Stimulated activated CD8-positive, alpha-beta memory T cell treated with anti-CD3 and anti-CD28 coated beads, Interleukin-2, amount 100 ng/mL, for 48 hours (primary cell): ENCODE data around the gene SMIM43.
"Not testable (repeated sequence)": the region's sequence is repeated elsewhere in the genome, so short reads cannot be mapped to it uniquely, and the experiment has no call there.

ENCODE experiments used
- DNase-seq, 2 donors: peaks; one replicate each; pipeline ENCODE4 v3.0.0-alpha.2; 2020; ENCODE audit warnings: low read depth in 2 of 2

Gene SMIM43

DNA sequence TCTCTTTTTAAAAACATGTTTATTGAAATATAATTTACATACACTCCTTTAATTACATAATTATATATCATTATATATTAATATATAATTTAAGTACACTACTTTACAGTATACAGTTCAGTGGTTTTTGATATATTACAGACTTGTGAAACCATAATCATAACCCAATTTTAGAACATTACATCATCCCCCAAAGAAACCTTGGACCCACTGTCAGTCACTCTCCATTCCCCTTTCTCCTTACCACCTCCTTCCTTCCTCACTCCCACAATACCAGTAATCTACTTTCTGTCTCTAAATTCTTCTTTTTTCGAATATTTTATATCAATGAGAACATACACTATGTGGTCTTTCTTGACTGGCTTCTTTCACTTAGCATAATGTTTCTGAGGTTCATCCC is 18.2 kb upstream of the SMIM43 start:
- DNase-seq, result no peak

DNA sequence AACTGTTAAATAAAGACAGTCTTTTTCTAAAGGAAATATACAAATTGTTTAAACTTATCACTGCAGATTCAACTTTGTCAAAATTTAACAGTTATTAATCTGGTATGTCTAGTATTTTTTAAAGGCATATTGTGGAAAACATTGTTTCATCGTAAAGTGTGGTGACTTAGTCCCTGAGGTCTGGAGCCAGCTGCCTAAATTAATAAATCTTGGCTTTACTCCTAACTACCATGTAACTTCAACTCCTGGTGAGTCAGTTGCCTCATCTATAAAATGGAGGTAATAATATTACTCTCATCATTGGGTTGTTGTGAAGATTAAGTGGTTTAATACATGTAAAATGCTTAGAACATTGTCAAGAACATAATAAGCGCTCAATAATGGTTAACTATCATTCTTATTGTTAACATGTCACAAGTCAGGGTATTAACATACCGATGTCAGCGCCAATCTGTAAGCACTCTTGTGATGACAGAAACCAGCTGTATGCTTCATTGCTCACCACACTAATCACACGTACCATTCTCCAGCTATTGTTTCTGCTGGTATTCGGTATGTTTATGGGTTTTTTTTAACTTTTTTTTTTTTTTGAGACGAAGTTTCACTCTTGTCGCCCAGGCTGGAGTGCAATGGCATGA is 14.1 kb upstream of the SMIM43 start:
- no peak for DNase-seq

DNA sequence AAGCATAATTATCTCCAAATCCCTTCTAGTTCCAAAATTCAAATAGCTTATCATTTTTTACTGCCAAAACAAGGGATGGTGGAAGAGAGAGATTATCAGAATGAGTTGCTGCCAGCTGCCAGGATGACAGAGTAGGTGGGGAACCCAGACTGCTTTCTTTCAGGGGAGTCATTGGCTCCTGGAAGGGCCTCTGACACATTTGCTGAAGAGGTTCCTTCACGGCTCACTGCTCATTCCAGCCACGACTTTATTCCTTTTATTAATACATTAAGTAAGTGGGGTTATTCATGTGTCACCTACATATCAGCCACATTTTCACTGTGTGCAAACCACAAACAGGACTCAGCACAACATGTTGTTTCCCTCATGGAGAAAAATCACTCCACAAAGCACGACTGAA is 12.7 kb upstream of the SMIM43 start:
- DNase-seq, result no peak

DNA sequence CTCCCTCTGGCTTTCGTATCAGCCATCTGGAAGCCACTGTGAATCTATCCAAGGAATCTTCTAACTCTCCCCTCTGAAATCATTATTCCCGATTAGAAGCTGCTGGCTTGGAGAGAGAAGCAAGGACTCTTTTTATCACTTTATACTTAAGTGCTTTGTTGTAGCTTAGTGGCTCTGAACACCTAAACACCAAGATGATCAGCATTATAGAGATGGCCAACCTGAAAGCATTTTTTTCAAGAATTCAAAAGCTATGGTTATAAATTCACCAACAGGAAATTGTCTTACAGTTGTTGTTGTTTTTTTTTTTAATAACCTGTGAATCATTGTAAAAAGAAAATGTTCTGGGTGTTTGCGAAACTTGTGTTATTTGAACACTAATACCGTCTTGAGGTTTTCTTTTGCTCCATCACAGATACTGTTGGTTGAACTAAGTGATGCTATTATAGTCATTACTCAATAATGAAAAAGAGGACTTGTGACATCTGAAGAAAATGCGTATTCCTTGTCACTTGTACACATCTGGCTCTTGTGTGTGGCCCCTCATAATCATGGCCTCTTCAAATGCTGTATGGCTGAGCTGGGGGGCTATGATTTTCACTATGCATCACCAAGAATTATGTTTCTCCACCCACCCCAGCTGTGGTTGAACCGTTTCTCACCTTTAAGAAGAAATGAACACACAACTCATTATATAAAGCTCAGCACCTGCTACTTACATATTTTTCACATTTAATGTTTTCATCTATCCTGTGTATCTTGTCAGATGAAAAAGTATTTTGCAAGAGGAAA is 11.8 kb upstream of the SMIM43 start:
- no peak for DNase-seq

DNA sequence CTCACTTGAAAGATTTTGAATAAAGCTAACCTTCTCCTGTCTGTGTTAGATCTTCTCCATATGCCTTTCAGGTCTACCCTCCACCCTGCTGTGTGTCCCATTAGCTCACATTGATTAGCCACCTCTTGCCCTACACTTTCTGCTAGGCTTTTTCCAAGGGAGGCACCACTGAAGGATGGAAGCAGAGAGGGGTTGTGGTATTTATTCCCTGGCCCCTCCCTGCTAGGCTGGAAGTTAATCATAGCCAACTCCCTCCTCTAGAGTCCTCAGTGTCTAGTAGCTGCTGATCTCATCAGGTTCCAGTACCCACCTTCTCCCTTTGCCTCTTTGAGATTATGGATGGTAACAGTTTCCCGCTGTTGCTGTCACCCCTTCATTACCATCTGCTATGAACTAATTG is 8.9 kb upstream of the SMIM43 start:
- DNase-seq, result no peak

DNA sequence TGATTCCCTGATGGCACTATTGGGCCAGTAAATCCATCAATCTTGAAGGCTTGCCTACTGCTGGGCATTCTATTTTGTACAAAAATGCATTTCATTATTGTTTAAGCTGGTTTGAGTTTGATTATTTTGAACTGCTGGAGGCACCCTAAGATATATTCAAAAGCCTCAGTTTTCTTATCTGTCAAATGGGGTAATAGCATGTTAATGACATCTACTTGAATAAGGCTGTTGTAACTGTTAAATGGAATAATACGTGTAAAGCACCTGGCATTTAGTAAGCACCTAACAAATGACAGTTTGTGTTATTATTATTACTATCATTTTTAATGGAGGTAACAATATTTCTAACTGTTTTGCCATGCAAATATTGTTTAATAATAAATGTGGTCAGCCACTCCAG is 6.9 kb upstream of the SMIM43 start:
- DNase-seq, result no peak

DNA sequence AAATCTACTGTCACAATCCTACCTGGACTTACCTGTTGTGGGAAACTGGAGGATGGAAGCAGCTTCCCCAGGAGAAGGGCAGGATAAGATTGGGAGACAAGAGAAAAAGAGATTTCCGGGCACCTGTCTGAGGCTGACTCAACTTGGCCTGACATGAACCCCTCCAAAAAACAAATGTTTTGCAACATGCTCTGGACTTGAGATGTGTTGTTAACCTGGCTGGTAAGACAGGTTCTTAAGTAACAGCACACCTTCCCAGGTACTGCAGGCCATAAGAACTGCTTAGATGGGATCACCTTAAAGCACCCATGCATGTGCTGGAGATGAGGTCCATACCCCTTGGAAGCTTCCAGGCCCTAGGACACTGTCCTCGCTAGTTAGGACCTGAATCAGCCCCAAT is 4.4 kb upstream of the SMIM43 start:
- no peak for DNase-seq

DNA sequence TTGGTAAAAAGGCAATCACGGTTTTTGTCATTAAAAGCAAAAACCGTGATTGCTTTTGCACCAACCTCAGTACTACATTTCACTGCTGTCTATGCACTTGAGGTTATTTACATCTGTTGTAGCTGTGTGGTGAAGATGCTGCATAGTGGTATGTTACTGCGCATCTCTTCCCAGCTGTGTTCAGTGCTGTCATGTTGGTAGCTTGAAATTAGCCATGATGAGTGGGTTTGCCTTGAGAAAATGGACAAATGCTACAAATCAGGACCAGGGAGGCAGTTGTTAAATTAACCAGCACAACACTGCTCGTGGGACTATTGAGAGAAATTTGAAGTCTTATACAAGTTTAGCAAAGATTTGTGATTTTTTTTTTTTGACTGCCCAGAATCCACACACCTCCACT is 2.2 kb upstream of the SMIM43 start:
- no peak for DNase-seq

DNA sequence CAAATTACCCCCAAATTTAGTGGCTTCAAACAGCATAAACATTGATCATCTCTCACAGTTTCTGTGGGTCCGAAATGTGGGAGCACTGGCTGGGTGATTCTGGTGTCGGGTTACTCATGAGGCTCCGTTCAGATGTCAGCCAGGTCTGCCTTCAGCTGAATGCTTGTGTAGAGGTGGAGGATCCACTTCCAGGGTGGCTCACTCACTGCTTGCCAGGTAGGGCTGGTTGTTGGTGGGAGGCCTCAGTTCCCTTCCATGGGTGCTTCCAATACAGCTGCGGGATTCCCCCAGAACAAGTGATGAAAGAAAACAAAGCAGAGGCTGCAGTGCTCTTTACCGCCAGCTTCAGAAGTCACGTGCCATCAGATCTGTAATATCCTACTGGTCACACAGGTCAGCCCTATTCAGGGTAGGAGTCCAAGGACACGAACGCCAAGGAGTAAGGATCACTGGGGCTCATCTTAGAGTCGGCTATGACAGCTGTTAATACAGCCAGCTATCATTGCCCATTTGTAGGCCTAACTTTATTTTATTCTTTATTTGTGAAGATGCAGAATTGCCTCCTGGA is 1.1 kb upstream of the SMIM43 start:
- no peak for DNase-seq

DNA sequence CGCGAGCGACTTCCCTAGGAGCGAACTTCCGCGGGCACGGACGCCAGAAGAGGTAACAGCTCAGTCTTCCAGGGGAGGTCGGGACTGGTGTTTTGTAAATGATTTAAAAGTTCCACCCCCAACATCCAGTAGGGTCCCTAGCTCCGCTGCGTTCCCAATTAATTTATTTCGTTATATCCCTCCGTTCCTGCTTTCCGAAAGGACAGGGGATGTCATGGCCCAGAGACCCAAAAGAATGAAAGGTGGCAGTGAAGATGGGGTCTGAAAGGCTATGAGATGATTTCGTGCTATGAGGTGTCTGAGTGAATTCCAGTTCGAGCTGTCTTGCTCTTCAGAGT is 373 bp upstream of the SMIM43 start:
- no peak for DNase-seq

DNA sequence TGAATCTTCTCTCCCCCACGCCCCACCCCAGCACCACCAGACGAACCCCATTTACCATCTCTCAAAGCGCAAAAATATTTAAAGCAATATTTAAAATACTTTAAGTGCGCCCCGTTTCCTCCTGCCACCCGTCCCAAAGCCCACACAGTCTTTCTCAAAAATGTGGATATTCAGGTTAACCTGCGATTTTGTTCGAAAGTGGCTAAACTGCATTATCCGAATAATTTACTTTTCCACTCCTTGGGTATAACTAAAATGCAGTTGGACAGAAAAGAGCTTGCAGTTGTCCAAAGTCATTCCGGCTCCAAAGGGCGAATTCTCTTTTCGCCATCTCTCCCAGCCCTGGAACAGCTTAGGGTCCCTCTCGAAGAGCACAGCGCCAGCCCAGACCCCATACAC is 662 bp downstream of the SMIM43 start:
- no peak for DNase-seq

DNA sequence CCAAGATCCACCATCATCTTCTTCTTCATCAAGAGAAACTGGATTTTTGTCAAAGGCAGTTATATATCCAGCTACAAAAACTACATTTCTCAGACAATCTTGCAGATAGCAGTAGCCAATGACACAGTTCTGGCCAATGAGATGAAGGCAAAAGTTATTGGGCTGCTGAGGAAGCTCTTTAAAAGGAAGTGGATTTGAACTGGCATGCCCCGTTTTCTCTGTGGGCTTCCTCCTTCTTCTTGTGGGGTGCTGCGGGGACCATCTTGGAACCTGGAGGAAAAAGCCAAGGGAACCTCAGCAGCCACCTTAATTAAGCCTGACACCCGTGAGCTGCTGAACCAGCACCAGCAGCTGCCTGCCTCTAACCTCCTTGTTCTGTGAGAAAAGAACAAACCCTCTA is 4.8 kb downstream of the SMIM43 start:
- DNase-seq, result no peak

DNA sequence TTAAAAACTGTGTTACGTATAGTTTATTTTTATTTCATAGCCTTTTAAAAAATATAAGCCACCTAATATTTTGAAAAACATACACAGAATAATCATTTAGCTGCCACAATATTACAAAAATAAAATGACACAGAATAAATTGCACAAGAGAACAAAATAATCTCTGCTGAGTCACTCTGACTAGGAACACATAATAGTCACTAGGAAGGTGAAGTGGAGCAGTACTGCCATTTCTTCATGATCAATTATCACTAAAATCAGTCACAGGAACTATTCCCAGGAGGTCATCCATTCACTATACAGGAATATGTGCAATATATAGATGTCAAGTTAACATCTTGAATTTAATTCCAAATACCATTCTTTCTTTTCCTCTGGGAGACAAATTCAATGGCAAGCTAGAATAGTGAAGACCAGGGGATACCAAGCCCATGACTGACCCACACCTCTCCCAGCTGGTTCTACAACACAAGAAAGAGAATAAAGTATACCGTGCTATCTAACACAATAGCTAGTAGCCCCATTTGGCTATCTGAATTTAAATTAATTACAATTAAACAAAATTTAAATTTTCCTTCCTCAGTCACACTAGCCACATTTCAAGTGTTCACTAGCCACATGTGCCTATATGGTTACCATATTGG is 5.9 kb downstream of the SMIM43 start:
- DNase-seq, result no peak

DNA sequence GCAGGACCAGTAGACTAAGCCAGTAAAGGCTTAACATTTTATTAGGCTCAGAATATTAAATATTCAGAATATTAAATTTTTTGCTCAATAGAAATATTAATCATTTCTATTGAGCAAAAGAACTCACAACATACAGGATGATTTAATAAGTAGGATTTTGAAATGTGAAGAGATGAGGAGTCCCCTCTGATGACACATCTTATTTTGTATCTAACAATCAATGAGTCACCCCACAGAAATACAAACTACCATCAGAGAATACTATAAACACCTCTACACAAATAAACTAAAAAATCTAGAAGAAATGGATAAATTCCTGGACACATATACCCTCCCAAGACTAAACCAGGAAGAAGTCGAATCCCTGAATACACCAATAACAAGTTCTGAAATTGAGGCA is 12.8 kb downstream of the SMIM43 start:
- not testable (repeated sequence) for DNase-seq

DNA sequence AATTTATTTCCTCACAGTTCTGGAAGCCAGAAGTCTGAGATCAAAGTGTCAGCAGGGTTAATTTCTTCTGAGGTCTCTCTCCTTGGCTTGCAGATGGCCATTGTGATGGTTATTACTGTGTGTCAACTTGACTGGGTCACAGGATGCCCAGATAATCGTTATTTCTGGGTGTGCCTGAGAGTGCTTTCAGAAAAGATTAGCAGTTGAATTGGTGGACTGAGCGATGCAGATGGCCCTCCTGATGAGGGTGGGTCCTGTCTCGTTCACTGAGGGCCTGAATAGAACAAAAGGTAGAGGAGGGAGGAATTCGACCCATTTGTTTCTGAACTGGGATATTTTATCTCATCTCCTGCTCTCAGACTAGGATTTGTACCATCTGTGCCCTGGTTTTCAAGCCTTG is 15.7 kb downstream of the SMIM43 start:
- no peak for DNase-seq

DNA sequence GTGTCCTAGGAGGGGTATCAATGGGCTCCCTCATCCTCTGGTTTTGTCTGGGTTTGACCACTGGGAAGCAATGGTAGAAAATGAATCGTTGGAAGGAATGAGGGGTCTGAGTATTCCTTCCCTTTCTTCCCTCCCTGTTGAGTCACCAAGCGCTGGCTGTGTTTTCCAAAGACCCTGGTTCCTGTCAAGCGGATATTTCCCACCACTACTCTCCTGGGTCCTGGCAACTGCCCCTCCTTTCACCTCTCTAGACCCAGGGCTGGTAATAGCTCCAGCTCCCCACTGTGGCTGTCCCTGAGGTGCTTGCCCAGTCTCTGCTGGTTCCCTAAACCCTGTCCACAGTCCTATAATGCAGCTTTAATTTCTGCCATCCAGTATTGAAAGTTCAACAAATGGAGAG is 22.2 kb downstream of the SMIM43 start:
- no peak for DNase-seq

DNA sequence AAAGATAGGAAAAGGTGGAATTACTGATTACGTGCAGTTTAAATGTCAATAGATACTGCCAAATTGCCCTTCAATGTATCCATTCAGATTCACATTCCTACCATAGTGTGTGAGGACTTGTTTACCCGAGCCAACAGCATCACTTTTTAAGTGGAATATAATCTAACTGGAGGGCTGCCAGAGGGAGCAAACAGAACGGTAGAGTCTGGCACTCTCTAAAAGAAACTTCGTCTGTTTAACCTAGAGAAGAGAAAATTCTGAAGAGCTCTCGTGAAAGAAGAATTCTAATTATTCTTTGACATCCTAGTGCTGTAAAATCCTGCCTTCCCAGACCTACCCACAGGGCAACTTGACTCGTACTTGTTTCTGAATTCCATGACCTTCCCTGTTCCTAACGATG is 23.2 kb downstream of the SMIM43 start:
- no peak for DNase-seq

DNA sequence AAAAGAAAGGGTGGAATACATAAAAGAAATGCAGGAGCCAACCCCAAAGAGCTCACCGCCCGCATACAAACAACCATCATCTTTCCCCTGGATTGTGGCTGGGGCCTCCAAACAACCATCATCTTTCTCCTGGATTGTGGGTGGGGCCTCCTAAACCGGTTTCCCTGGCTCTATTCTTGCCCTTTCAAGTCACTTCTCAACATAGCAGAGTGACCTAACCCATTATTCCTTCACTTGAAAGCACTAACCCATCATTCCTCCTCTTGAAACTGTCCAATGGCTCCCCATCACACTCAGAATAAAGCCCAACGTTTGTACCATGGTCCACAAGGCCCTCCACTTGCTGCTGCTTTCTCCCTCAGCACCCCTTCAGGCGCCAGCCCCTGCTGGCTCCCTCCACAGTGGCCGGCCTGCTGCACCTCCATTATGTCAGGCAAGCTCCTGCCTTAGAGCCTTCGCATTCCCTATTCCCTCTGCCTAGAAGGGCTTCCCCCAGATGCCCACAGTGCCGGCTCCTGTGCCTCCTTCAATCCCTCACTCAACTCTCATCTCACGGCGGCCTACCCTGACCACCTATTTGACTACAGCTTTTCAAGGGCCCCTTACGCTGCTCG is 24.1 kb downstream of the SMIM43 start:
- no peak for DNase-seq

DNA sequence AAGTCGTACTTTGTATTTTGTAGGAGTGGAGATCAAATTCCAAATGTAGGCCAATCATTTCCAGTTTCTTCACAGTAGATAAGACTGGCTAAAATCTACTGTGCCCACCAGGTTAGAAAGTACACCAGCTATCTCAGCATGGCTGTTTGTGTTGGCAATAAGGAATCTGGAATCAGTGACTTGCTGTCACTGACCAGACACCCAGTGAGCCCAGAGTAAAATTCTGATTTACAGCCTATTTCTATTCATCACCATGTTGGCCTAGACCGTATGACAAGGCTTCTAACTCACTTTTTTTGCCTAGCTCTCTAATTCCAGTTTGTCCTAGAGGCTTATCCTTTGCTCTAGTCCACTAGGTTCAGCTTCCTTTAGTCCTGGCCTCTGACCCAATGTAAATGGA is 25.4 kb downstream of the SMIM43 start:
- no peak for DNase-seq

DNA sequence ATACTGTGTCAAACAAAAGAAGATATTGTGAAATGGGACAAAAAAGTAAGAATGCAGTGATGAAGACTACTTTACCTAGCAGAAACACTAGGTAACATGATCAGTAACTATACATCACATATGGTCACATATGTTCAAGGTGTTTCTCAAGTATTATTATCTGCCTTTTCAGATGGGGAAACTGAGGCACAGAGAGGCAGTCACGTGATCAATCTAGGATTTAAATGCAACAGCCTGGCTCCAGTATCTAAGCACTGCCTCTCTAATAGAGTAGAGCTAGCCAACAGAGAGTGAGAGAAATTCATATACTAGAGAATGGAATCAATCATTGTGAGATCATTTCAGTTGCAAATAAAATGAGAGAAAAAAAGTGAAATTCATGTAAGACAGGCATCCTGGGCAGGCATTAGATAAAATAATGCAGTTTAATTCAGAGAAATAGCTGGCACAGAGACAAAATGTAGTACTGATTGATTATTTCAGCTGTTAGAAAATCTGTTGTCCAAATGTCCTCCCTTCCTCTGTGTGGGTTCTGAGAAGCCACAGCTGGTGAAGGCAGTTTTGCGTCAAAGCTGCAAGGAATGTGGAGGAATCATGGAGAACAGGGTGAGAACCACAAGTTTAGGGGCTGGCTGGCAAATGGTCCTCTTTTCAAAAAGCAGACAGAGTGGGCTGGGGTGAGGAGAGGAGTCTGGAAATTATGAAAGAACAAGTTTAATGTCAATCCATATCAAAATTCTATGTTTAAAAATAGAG is 26.0 kb downstream of the SMIM43 start:
- no peak for DNase-seq

DNA sequence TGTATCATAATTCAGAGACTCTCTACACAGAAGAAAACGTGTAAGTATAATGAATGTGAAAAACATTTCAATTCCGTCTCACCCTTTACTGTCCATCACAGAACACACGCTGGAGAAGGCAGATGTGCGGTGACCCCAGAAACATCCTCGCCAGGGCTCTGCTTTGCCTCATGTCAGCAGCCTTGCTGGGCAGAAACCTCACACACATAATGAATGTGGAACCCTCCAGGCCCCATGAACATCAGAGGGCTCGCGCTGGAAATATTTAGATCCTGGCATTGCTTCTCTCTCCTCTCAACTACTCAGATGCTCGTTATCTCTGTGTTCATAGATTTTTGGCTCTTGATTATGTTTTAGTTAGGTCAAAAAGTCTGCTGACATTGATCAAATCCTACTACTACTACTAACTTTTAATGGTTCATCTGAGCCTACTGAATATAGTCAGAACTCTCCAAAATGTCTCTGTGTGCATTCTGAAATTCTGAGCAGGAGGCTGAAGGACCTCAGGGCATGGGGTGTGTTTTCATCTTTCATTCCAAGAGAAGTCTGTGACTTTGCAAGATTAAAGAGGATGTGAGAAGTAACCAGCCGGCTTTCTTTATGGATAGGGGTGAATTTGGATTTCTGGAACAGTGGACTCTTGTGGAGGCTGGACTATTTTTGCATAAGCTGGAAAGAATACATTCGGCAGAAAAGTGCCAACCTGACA is 27.0 kb downstream of the SMIM43 start:
- DNase-seq, result no peak
